Measurements from ENCODE around the gene TMEM63A.
A peak's percentile ranks its signal among the peaks of the same experiment; 100 is the strongest.
"Not testable (repeated sequence)": the region's sequence is repeated elsewhere in the genome, so short reads cannot be mapped to it uniquely, and the experiment has no call there.

The TMEM63A gene

GRCh38 chr1:225820522-225821120 lies 61.6 kb downstream of the TMEM63A start:
- no peak for DNase-seq (ENCODE audit: low spot score)

GRCh38 chr1:225819346-225820192 lies 62.6 kb downstream of the TMEM63A start:
- DNase-seq (ENCODE audit: low spot score): no peak

GRCh38 chr1:225818229-225818628 lies 64.0 kb downstream of the TMEM63A start:
- no peak for DNase-seq (ENCODE audit: low spot score)

GRCh38 chr1:225817611-225818061 lies 64.5 kb downstream of the TMEM63A start:
- DNase-seq (ENCODE audit: low spot score): no peak

- DNase-seq (ENCODE audit: low spot score): no peak
Measured at GRCh38 chr1:225816643-225817538, 65.3 kb downstream of the TMEM63A start.

GRCh38 chr1:225815526-225816178 lies 66.5 kb downstream of the TMEM63A start:
- no peak for DNase-seq (ENCODE audit: low spot score)

- not testable (repeated sequence) for DNase-seq (ENCODE audit: low spot score)
Measured at GRCh38 chr1:225815090-225815489, 67.1 kb downstream of the TMEM63A start.

GRCh38 chr1:225814381-225814780 lies 67.8 kb downstream of the TMEM63A start:
- no peak for DNase-seq (ENCODE audit: low spot score)

GRCh38 chr1:225813214-225813964 lies 68.8 kb downstream of the TMEM63A start:
- no peak for DNase-seq (ENCODE audit: low spot score)

- no peak for DNase-seq (ENCODE audit: low spot score)
Measured at GRCh38 chr1:225812488-225813213, 69.5 kb downstream of the TMEM63A start.

- no peak for DNase-seq (ENCODE audit: low spot score)
Measured at GRCh38 chr1:225811622-225812487, 70.3 kb downstream of the TMEM63A start.

- DNase-seq (ENCODE audit: low spot score): not testable (repeated sequence)
Measured at GRCh38 chr1:225810579-225811538, 71.3 kb downstream of the TMEM63A start.

GRCh38 chr1:225809842-225810578 lies 72.2 kb downstream of the TMEM63A start, which contains the start of gene EPHX1:
TSS of gene EPHX1 (plus strand) at chr1:225810124. CDS start at chr1:225828730, 18,606 bp downstream.
- peak; percentile 56 for DNase-seq (ENCODE audit: low spot score)

GRCh38 chr1:225808136-225808535 lies 74.0 kb downstream of the TMEM63A start:
- no peak for DNase-seq (ENCODE audit: low spot score)

GRCh38 chr1:225806736-225807135 lies 75.4 kb downstream of the TMEM63A start:
- not testable (repeated sequence) for DNase-seq (ENCODE audit: low spot score)

- DNase-seq (ENCODE audit: low spot score): no peak
Measured at GRCh38 chr1:225806249-225806648, 75.9 kb downstream of the TMEM63A start.

- not testable (repeated sequence) for DNase-seq (ENCODE audit: low spot score)
Measured at GRCh38 chr1:225801146-225801545, 81.0 kb downstream of the TMEM63A start.
